ENCODE data around the gene SUOX. TPM values are rescaled to one million over a fixed set of nuclear protein-coding genes. Genes with fewer than 3 reads are reported as not detected.

SUOX gene
- polyA plus RNA-seq, 1 of the 3 experiments (the other 2 are of a cell fraction) = 23.2 TPM

DNA sequence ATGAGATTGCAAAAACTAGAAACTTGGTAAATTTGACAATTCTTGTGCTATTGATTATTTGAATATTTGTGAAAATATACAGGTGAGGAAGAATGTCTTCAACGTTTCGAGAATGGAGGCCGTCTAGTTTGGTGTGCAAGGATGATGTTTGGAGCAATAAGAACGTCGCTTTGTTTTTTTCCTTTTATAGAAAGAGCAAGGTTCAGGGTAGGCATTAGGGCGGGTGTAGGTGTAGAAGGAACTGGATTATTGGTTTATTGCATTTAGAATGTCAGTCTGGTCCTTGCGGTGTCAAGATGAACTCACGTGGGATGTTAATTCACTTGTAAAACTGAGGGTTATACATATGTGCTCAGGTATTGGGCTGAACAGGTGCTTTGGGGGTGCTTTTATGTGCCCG is 45.8 kb downstream of the SUOX start:
- WGBS (ENCODE audit: low lambda C conversion rate) = 10% methylated on average over 9 of the region's 9 CpGs
- peak overlapping the region; percentile 82 for H3K4me2 ChIP-seq
- H3K9ac ChIP-seq = peak overlapping the region; percentile 97
- H3K27me3 ChIP-seq (ENCODE audit: insufficient read depth) = no peaks in the 10 kb centered on the region
- H4K20me1 ChIP-seq (ENCODE audit: insufficient read depth) = peaks cover 14% of the 10 kb centered on the region
- H2AFZ ChIP-seq (ENCODE audit: low read depth) = no peak overlapping the region
- H3K27ac ChIP-seq (ENCODE audit: low read depth in 2 of 2, low read length in 1 of 2) = peak overlapping the region; percentile 90 to 98; a peak in 3 of 4 replicates
- peaks cover 22% of the 10 kb centered on the region for H3K79me2 ChIP-seq (ENCODE audit: insufficient read depth)
- no peaks in the 10 kb centered on the region for H3K9me2 ChIP-seq
- ChIA-PET POLR2A (no interaction called here), CTCF (interaction anchor here (1.1 kb wide), 1 partner anchor 61 kb away, joined by 3 read pairs; the partner anchor contains the start of gene PA2G4)
- H3K9me3 ChIP-seq = no peaks in the 10 kb centered on the region
- TF ChIP-seq JUND (IDR thresholded peaks at IDR 0.05) (no peak), SMC3 (IDR thresholded peaks at IDR 0.05; ENCODE audit: low read depth, low read length) (no peak), ELF1 (IDR thresholded peaks at IDR 0.05) (no peak), EP300 (IDR thresholded peaks at IDR 0.05; ENCODE audit: borderline replicate concordance in 1 of 2, low read depth in 1 of 2, low read length in 1 of 2) (no peak)
- TF ChIP-seq, protein P1, sequence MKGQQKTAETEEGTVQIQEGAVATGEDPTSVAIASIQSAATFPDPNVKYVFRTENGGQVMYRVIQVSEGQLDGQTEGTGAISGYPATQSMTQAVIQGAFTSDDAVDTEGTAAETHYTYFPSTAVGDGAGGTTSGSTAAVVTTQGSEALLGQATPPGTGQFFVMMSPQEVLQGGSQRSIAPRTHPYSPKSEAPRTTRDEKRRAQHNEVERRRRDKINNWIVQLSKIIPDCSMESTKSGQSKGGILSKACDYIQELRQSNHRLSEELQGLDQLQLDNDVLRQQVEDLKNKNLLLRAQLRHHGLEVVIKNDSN (IDR thresholded peaks at IDR 0.05; ENCODE audit: borderline replicate concordance, low read depth) = no peak
- H3K4me3 ChIP-seq (ENCODE audit: low read depth in 2 of 2, low read length in 1 of 2) = peak overlapping the region; percentile 81 to 93
- peaks cover 25 to 29% of the 10 kb centered on the region in 2 experiments for H3K36me3 ChIP-seq (replicated peaks in 1 of 2; ENCODE audit: control insufficient read depth in 1 of 2, insufficient read depth in 2 of 2, low read length in 1 of 2)
- no peak for DNase-seq
- H3F3A ChIP-seq (replicated peaks; ENCODE audit: insufficient read depth) = peaks cover 40% of the 10 kb centered on the region
- peaks cover 6 to 10% of the 10 kb centered on the region in 2 experiments for H3K4me1 ChIP-seq (ENCODE audit: control insufficient read depth in 1 of 2, insufficient read depth in 2 of 2, low read depth in 1 of 2, low read length in 1 of 2)

DNA sequence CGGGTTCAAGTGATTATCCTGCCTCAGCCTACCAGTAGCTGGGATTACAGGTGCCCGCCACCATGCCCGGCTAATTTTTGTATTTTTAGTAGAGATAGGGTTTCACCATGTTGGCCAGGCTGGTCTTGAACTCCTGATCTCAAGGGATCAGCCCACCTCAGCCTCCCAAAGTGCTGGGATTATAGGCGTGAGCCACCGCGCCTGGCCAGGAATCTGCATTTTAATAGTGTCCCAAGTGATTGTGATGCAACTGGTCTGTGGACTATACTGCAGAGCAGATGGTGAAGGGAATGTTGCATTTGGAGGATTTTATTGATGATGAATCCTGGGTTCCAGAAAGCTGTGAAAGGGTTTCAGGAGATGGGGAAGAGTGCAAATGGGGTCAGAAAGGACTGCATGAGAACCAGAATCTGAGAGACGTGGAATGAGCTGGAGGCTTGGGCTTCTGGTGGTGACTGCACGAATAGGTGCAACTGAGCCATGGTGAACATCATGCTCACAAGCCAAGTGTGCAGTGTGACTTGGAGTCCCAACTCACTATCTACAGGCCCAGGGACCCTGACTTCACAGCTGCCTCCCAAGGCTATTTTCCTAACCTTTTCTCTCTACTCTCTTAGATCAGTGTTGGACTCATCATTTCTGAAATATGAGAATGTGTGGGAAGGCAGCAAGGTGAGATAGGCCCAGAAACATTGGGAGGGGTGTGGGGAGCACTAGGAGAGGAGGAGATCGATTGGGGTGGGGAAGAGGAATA is 49.1 kb downstream of the SUOX start:
- H3K9me2 ChIP-seq = no peaks in the 10 kb centered on the region
- peaks cover 22% of the 10 kb centered on the region for H3K79me2 ChIP-seq (ENCODE audit: insufficient read depth)
- H3K36me3 ChIP-seq (replicated peaks in 1 of 2; ENCODE audit: control insufficient read depth in 1 of 2, insufficient read depth in 2 of 2, low read length in 1 of 2) = peaks cover 25 to 29% of the 10 kb centered on the region in 2 experiments
- H3K4me2 ChIP-seq = no peak overlapping the region
- H3K9ac ChIP-seq = no peak overlapping the region
- H3F3A ChIP-seq (replicated peaks; ENCODE audit: insufficient read depth) = peaks cover 36% of the 10 kb centered on the region
- 82% methylated on average over 8 of the region's 9 CpGs for WGBS (ENCODE audit: low lambda C conversion rate)
- no peaks in the 10 kb centered on the region for H3K9me3 ChIP-seq
- ChIA-PET CTCF (interaction anchor here (0.6 to 3.0 kb wide), 20 partner anchors 13 to 840 kb away, joined by 3 to 21 read pairs (median 6); partner anchors contain the start of genes ERBB3, ESYT1, RPL41 and SMARCC2), POLR2A (interaction anchor here (1.1 to 1.2 kb wide), 3 partner anchors 33 to 58 kb away, joined by 3 to 4 read pairs (median 4); partner anchors contain the start of gene PA2G4)
- no peak overlapping the region for H2AFZ ChIP-seq (ENCODE audit: low read depth)
- no peaks in the 10 kb centered on the region for H3K27me3 ChIP-seq (ENCODE audit: insufficient read depth)
- peaks cover 14% of the 10 kb centered on the region for H4K20me1 ChIP-seq (ENCODE audit: insufficient read depth)
- H3K27ac ChIP-seq (ENCODE audit: low read depth in 2 of 2, low read length in 1 of 2) = peak overlapping the region; percentile 2 to 68; a peak in 1 of 4 replicates
- no peak for DNase-seq
- H3K4me3 ChIP-seq (ENCODE audit: low read depth in 2 of 2, low read length in 1 of 2) = no peak overlapping the region
- peaks cover 1 to 10% of the 10 kb centered on the region in 2 experiments; a peak in 3 of 4 replicates for H3K4me1 ChIP-seq (ENCODE audit: control insufficient read depth in 1 of 2, insufficient read depth in 2 of 2, low read depth in 1 of 2, low read length in 1 of 2)
- no peak for TF ChIP-seq SMC3 (IDR thresholded peaks at IDR 0.05; ENCODE audit: low read depth, low read length)
- TF ChIP-seq, protein P2, sequence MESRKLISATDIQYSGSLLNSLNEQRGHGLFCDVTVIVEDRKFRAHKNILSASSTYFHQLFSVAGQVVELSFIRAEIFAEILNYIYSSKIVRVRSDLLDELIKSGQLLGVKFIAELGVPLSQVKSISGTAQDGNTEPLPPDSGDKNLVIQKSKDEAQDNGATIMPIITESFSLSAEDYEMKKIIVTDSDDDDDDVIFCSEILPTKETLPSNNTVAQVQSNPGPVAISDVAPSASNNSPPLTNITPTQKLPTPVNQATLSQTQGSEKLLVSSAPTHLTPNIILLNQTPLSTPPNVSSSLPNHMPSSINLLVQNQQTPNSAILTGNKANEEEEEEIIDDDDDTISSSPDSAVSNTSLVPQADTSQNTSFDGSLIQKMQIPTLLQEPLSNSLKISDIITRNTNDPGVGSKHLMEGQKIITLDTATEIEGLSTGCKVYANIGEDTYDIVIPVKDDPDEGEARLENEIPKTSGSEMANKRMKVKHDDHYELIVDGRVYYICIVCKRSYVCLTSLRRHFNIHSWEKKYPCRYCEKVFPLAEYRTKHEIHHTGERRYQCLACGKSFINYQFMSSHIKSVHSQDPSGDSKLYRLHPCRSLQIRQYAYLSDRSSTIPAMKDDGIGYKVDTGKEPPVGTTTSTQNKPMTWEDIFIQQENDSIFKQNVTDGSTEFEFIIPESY (IDR thresholded peaks at IDR 0.05; ENCODE audit: borderline replicate concordance, low read depth) = no peak
- TF ChIP-seq, protein P3, sequence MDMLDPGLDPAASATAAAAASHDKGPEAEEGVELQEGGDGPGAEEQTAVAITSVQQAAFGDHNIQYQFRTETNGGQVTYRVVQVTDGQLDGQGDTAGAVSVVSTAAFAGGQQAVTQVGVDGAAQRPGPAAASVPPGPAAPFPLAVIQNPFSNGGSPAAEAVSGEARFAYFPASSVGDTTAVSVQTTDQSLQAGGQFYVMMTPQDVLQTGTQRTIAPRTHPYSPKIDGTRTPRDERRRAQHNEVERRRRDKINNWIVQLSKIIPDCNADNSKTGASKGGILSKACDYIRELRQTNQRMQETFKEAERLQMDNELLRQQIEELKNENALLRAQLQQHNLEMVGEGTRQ (IDR thresholded peaks at IDR 0.05; ENCODE audit: borderline replicate concordance, low read depth, low read length) = no peak
- no peak for TF ChIP-seq NFIC (IDR thresholded peaks at IDR 0.05; ENCODE audit: borderline replicate concordance)
- no peak for TF ChIP-seq YY1 (IDR thresholded peaks at IDR 0.05; ENCODE audit: low read depth)
- TF ChIP-seq CHD2 (IDR thresholded peaks at IDR 0.05; ENCODE audit: low read length, partially characterized antibody) = no peak
- TF ChIP-seq MEF2A (IDR thresholded peaks at IDR 0.05; ENCODE audit: borderline replicate concordance, low read depth) = no peak
- TF ChIP-seq GATA2 (CRISPR knock-in tag; IDR thresholded peaks at IDR 0.05) = no peak
- TF ChIP-seq RCOR1 (IDR thresholded peaks at IDR 0.05; ENCODE audit: low read length) = no peak
- no peak for TF ChIP-seq CTCF (IDR thresholded peaks at IDR 0.05)
- no peak for TF ChIP-seq RXRA (IDR thresholded peaks at IDR 0.05; ENCODE audit: borderline replicate concordance, low read depth)
- TF ChIP-seq, protein P1 (IDR thresholded peaks at IDR 0.05; ENCODE audit: borderline replicate concordance, low read depth) = no peak

All from SK-N-SH (cell line).